Measurements from ENCODE around the gene PLPP7.

PLPP7 gene

DNA sequence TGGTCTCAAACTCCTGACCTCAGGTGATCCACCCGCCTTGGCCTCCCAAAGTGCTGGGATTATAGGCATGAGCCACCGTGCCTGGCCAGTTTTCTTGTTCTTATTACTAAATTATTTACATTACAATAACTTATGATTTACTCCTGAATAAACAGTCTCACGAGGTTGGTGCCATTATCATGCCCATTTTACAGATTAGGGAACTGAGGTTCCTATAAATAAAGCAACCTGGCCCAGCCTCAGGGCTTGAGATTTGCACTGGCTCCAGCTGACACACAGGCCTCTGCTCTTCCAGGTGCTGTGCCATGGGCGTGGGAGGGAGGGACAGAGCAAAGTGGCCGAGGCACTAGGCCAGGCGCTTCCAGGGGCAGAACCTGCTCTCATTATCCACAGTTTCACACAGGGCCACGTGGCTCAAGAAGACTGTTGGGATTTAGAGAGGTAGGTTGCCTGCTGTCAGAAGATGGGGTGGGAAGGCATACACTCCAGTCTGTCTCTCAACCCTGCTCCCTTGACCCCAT is 2.3 kb downstream of the PLPP7 start:
- TF ChIP-seq, protein P1, sequence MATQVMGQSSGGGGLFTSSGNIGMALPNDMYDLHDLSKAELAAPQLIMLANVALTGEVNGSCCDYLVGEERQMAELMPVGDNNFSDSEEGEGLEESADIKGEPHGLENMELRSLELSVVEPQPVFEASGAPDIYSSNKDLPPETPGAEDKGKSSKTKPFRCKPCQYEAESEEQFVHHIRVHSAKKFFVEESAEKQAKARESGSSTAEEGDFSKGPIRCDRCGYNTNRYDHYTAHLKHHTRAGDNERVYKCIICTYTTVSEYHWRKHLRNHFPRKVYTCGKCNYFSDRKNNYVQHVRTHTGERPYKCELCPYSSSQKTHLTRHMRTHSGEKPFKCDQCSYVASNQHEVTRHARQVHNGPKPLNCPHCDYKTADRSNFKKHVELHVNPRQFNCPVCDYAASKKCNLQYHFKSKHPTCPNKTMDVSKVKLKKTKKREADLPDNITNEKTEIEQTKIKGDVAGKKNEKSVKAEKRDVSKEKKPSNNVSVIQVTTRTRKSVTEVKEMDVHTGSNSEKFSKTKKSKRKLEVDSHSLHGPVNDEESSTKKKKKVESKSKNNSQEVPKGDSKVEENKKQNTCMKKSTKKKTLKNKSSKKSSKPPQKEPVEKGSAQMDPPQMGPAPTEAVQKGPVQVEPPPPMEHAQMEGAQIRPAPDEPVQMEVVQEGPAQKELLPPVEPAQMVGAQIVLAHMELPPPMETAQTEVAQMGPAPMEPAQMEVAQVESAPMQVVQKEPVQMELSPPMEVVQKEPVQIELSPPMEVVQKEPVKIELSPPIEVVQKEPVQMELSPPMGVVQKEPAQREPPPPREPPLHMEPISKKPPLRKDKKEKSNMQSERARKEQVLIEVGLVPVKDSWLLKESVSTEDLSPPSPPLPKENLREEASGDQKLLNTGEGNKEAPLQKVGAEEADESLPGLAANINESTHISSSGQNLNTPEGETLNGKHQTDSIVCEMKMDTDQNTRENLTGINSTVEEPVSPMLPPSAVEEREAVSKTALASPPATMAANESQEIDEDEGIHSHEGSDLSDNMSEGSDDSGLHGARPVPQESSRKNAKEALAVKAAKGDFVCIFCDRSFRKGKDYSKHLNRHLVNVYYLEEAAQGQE (IDR thresholded peaks at IDR 0.05; ENCODE audit: insufficient read depth in 1 of 2, low read depth in 2 of 2, low read length in 2 of 2), result no peak
- TF ChIP-seq SIN3A (IDR thresholded peaks at IDR 0.05; ENCODE audit: borderline replicate concordance, insufficient read depth, low read length) (no peak), FOXP2 (optimal IDR thresholded peaks at IDR 0.05; ENCODE audit: borderline replicate concordance, extremely low read depth, extremely low read length, insufficient read depth) (no peak), TAF1 (IDR thresholded peaks at IDR 0.05; ENCODE audit: borderline replicate concordance, insufficient read depth, low read length) (no peak), POLR2AphosphoS5 (IDR thresholded peaks at IDR 0.05; ENCODE audit: low read depth, low read length) (no peak)

DNA sequence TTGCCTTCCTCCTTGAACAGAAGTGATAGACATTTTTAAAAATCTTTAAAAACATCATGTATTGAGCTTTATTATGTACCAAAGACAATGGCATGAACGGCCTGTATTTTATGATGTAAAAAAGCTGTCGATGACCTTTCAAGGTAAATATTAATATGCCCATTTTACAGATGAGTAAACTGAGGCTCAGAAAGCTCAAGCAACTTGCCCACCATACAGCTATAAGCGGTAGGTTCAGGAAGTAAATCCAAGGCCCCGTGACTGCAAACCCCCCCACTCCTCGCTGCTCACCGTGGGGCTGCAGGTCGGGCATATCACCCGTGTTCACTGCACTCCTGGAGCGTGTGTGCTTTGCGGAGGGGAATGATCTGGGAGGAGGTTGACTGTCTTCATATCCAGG is 3.4 kb downstream of the PLPP7 start:
- TF ChIP-seq TAF1 (IDR thresholded peaks at IDR 0.05; ENCODE audit: borderline replicate concordance, insufficient read depth, low read length) (no peak), SIN3A (IDR thresholded peaks at IDR 0.05; ENCODE audit: borderline replicate concordance, insufficient read depth, low read length) (no peak)

DNA sequence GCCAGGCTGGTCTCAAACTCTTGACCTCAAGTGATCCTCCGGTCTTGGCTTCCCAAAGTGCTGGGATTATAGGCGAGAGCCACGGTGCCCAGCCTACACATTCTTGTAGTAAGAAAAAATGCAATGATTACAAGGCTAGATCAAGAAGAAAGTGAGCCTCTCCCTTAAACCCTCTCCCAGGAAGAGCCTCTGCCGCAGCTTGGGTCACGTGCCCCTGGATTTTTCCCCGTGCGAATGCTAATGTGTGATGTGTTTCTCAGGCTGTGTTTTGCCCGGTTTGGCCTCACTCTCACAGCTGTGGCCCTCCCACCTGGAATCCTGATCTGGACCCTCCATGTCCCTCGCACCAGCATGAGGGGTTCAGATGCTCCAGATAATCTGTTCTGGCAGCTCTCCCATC is 6.9 kb downstream of the PLPP7 start:
- no peak for TF ChIP-seq FOXP2 (optimal IDR thresholded peaks at IDR 0.05; ENCODE audit: borderline replicate concordance, extremely low read depth, extremely low read length, insufficient read depth)
- no peak for TF ChIP-seq TAF1 (IDR thresholded peaks at IDR 0.05; ENCODE audit: borderline replicate concordance, insufficient read depth, low read length)
- no peak for TF ChIP-seq SIN3A (IDR thresholded peaks at IDR 0.05; ENCODE audit: borderline replicate concordance, insufficient read depth, low read length)
- TF ChIP-seq POLR2AphosphoS5 (IDR thresholded peaks at IDR 0.05; ENCODE audit: low read depth, low read length), result no peak
- TF ChIP-seq, protein P1 (IDR thresholded peaks at IDR 0.05; ENCODE audit: insufficient read depth in 1 of 2, low read depth in 2 of 2, low read length in 2 of 2), result no peak

DNA sequence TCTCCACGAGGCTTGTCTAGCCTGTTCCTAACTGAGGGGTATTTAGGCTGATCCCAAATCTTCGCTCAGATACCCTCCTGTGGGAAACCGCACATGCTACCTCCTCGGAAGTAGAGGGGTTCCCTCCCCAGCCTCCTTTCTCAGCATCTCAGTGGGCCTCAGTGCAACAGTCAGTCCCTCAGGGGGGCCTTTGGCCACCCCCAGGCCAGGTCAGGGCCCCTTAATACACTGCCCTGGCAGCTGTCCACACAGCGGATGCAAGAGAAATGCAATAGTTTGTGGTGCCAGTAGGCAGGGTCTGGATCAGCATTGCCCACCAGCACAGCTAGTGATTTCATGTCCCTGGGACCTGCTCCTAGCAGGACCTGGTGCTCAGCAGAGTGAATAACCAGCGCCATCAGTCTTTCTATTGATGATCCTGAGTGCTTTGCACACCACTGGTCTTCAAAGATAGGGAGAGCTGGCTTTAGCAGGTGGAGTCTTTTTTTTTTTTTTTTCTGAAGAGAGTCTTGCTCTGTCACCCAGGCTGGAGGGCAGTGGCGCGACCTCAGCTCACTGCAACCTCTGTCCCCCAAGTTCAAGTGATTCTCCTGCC is 7.5 kb downstream of the PLPP7 start:
- TF ChIP-seq SIN3A (IDR thresholded peaks at IDR 0.05; ENCODE audit: borderline replicate concordance, insufficient read depth, low read length), result no peak
- TF ChIP-seq, protein P1 (IDR thresholded peaks at IDR 0.05; ENCODE audit: insufficient read depth in 1 of 2, low read depth in 2 of 2, low read length in 2 of 2), result no peak
- no peak for TF ChIP-seq POLR2AphosphoS5 (IDR thresholded peaks at IDR 0.05; ENCODE audit: low read depth, low read length)
- TF ChIP-seq FOXP2 (optimal IDR thresholded peaks at IDR 0.05; ENCODE audit: borderline replicate concordance, extremely low read depth, extremely low read length, insufficient read depth), result no peak
- no peak for TF ChIP-seq TAF1 (IDR thresholded peaks at IDR 0.05; ENCODE audit: borderline replicate concordance, insufficient read depth, low read length)

DNA sequence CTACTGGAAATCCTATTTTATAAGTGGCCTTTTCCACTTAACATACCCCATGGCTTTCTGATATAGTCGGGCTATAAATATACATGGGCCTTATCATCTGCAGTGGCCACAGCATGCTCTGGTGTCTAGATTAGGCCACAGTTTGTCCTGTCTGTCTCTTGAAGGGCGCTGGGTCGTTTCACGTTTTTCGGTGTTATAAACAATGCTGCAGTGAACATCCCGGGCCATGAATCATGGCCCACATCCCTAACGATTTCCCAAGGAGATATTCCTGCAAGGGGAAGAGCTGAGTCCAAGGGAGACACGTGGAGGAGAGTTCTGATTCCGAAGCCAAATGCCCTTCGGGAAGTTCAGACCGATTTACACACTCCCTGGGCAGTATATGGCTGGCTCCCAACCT is 8.4 kb downstream of the PLPP7 start:
- no peak for TF ChIP-seq TAF1 (IDR thresholded peaks at IDR 0.05; ENCODE audit: borderline replicate concordance, insufficient read depth, low read length)
- TF ChIP-seq SIN3A (IDR thresholded peaks at IDR 0.05; ENCODE audit: borderline replicate concordance, insufficient read depth, low read length), result no peak

DNA sequence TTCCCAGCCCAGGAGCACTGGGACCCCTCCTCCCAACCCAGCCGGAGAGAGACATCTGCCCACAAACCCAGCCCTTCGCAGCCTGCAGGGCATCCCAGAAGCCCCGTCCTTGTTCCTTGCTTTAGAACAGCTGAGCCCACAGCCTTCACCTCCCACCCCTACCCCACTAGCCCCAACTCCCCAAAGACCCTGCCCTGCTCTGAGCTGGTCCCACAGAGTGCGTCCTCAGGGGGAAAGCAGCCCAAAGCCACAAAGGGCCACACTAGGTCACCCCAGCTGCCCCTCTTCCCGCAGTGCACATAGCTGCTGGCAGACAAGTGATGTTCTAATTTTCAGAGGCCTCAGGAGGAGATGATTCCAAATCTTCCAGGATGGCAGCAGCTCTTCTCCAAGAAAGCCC is 8.8 kb downstream of the PLPP7 start:
- TF ChIP-seq TAF1 (IDR thresholded peaks at IDR 0.05; ENCODE audit: borderline replicate concordance, insufficient read depth, low read length), result no peak
- TF ChIP-seq SIN3A (IDR thresholded peaks at IDR 0.05; ENCODE audit: borderline replicate concordance, insufficient read depth, low read length), result no peak
- TF ChIP-seq FOXP2 (optimal IDR thresholded peaks at IDR 0.05; ENCODE audit: borderline replicate concordance, extremely low read depth, extremely low read length, insufficient read depth), result no peak
- TF ChIP-seq POLR2AphosphoS5 (IDR thresholded peaks at IDR 0.05; ENCODE audit: low read depth, low read length), result no peak
- TF ChIP-seq, protein P1 (IDR thresholded peaks at IDR 0.05; ENCODE audit: insufficient read depth in 1 of 2, low read depth in 2 of 2, low read length in 2 of 2), result no peak

All from PFSK-1 (cell line).